HG03342 (cell line): ENCODE data around the gene CCNH.

Experiments
- ATAC-seq: cut with Tn5 transposase; IDR thresholded peaks from one replicate; pipeline ENCODE4 v1.9.1; 2021; ENCODE audit warnings: mild to moderate bottlenecking, moderate library complexity; ENCODE audit not compliant: unreplicated experiment

CCNH gene

GRCh38 chr5:87361536-87362213 lies 51.1 kb downstream of the CCNH start:
- ATAC-seq, result no peak

DNA sequence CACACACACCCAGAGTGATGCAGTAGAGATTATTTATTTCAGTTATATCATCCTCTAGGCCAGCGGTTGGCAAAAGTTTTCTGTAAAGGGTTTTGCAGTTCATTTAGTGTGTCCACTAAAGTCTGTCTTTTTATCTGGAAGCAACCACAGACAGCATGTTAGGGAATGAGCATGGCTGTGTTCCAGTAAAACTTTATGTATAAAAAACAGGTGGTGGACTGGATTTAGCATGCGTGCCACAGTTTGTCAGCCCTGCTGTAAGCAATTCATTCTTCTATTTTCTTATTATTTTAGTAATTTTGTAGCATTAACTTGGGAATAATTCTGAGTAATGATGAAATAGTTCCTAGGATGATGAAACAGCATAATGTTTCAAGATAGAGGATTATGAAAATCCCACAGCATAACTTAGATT lies 51.7 kb downstream of the CCNH start:
- no peak for ATAC-seq

- no peak for ATAC-seq
These were observed 52.6 kb downstream of the CCNH start for GRCh38 chr5:87360132-87360531.

GRCh38 chr5:87359106-87359505 lies 53.6 kb downstream of the CCNH start:
- ATAC-seq, result no peak

DNA sequence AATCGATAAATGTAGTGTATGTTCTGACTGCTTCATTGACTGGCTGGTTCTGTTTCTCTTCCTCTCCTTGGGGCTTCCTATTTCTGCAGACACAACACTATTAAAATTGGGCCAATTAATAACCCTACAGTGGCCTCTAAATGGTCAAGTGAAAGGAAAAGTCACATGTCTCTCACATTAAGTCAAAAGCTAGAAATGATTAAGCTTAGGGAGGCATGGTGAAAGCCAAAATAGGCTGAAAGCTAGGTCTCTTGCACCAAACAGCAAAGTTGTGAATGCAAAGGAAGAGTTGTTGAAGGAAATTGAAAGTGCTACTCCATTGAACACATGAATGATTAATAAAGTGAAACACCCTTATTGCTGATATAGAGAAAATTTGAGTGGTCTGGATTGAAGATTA lies 58.2 kb downstream of the CCNH start:
- peak; percentile 82 for ATAC-seq

GRCh38 chr5:87347841-87348240 lies 64.9 kb downstream of the CCNH start:
- ATAC-seq, result no peak

- no peak for ATAC-seq
These were observed 65.5 kb downstream of the CCNH start for GRCh38 chr5:87347272-87347671.
